Measurements from ENCODE around the gene EHBP1.

Gene EHBP1

DNA sequence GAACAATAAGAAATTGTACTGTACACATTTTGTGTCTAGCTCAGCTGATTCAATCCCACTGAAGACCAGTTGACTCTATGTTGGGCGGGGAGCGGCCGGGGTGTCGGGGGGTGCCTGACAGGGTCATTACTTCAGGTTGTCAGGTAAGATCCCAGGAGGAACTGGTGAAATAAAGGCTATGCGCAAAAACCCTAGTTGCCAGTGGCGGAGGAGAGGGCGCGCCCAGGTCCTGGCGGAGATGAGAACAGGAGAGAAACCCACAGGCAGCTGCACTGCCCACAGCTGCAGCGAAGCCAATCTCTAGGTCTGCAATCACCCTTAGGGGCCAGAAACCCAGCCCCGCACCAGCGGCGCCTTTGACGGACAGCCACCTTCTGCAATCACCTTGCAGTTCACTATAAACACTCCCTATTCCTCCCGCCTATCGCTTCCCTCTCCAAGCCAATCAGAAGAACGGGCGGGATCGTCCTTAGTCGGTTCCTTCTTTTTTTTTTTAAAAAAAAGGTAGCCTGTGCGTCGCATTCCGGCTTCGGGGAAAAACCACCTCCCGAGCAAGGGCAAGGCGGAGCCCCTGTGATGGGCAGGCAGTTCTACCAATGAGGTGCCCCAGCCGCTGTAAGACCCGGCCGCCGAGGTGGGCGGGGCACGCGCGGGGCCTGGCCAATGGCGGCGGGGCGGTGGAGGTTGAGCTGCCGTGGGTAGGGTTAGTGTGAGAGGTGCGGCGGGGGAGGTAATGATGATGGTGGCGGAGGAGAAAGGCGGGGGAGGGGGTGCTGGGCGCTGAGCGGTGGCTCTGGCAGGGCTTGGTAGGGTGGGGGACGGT lies at the start of gene EHBP1:
Gene EHBP1 (plus strand): TSS at position 707 of the 823 bp plus-strand sequence. CDS start 1,479 bp downstream, outside the sequence.
- peaks cover 2% of the 10 kb centered on the region for H3K27me3 Mint-ChIP-seq
- no peaks in the 10 kb centered on the region for H3K9me3 Mint-ChIP-seq
- H3K27ac Mint-ChIP-seq, result peak within 1 kb of the TSS; percentile 96
- peaks cover 31% of the 10 kb centered on the region for H3K4me1 Mint-ChIP-seq (ENCODE audit: low read depth)
- peaks cover 19% of the 10 kb centered on the region for H3K36me3 Mint-ChIP-seq (ENCODE audit: low read depth)
- intact Hi-C loops (cut with micrococcal nuclease), result loop anchor here (2.0 to 10.0 kb wide), 4 partner anchors 198 to 880 kb away; partner anchors contain the start of genes B3GNT2, COMMD1, MDH1 and TMEM17
- H3K4me3 Mint-ChIP-seq, result peak within 1 kb of the TSS; percentile 93

DNA sequence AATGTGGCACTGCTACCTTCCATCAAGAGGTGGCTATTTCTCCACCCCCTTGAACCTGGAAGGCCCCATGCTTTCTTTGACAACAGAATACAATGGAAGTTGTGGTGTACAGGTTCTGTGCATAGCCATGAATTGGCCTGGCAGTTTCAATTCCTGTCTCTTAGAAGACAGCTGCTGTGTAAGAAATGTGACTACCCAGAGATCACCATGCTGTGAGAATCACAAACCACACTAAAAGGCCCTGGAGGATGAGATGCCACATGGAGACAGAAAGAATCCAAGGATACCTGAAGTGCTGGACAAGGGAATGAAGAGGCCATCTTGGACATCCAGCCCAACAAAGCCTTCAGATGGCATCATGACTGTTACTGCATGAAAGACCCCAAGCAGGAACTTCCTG lies 47.7 kb upstream of the EHBP1 start:
- Mint-ChIP-seq H3K36me3 (ENCODE audit: low read depth) (no peaks in the 10 kb centered on the region), H3K9me3 (no peaks in the 10 kb centered on the region), H3K4me3 (no peak overlapping the region), H3K27me3 (no peaks in the 10 kb centered on the region), H3K27ac (no peak overlapping the region), H3K4me1 (ENCODE audit: low read depth) (peaks cover 9% of the 10 kb centered on the region)
- intact Hi-C loops (cut with micrococcal nuclease), result no loop called here

- H3K27ac Mint-ChIP-seq, result no peak overlapping the region
- H3K9me3 Mint-ChIP-seq, result no peaks in the 10 kb centered on the region
- H3K4me1 Mint-ChIP-seq (ENCODE audit: low read depth), result peaks cover 9% of the 10 kb centered on the region
- H3K27me3 Mint-ChIP-seq, result no peaks in the 10 kb centered on the region
- H3K4me3 Mint-ChIP-seq, result no peak overlapping the region
- H3K36me3 Mint-ChIP-seq (ENCODE audit: low read depth), result no peaks in the 10 kb centered on the region
- intact Hi-C loops (cut with micrococcal nuclease), result no loop called here
Measured at GRCh38 chr2:62658891-62659290, 46.6 kb upstream of the EHBP1 start.

- Mint-ChIP-seq H3K27me3 (no peaks in the 10 kb centered on the region), H3K27ac (no peak overlapping the region), H3K4me1 (ENCODE audit: low read depth) (peaks cover 9% of the 10 kb centered on the region), H3K9me3 (no peaks in the 10 kb centered on the region), H3K36me3 (ENCODE audit: low read depth) (no peaks in the 10 kb centered on the region), H3K4me3 (no peak overlapping the region)
- intact Hi-C loops (cut with micrococcal nuclease), result no loop called here
Measured at GRCh38 chr2:62660087-62660486, 45.4 kb upstream of the EHBP1 start.

- H3K36me3 Mint-ChIP-seq (ENCODE audit: low read depth), result no peaks in the 10 kb centered on the region
- H3K27ac Mint-ChIP-seq, result no peak overlapping the region
- no peak overlapping the region for H3K4me3 Mint-ChIP-seq
- H3K9me3 Mint-ChIP-seq, result no peaks in the 10 kb centered on the region
- no peaks in the 10 kb centered on the region for H3K27me3 Mint-ChIP-seq
- peaks cover 9% of the 10 kb centered on the region for H3K4me1 Mint-ChIP-seq (ENCODE audit: low read depth)
- intact Hi-C loops (cut with micrococcal nuclease), result no loop called here
Measured at GRCh38 chr2:62660582-62661262, 44.8 kb upstream of the EHBP1 start.

DNA sequence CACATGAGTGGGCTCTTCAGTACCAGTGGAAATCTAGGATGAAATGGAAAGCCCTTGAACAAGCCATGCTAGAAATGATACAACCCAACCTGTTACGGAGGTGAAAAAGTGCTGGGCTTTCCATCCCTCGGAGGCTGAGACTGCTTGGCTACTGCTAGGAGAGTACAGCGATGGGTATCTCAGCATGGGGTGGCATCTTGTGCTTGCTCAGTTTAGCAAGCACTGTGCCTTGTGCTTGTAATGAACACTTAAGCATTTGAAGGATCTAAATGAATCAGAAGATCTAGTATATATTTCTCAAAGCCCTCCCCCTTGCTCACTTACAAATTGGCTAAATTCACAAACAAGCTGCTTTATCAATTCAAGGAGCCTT lies 44.3 kb upstream of the EHBP1 start:
- Mint-ChIP-seq H3K9me3 (no peaks in the 10 kb centered on the region), H3K27ac (no peak overlapping the region), H3K4me1 (ENCODE audit: low read depth) (peaks cover 9% of the 10 kb centered on the region), H3K27me3 (no peaks in the 10 kb centered on the region), H3K4me3 (no peak overlapping the region), H3K36me3 (ENCODE audit: low read depth) (no peaks in the 10 kb centered on the region)
- intact Hi-C loops (cut with micrococcal nuclease), result no loop called here

- peaks cover 7% of the 10 kb centered on the region for H3K4me1 Mint-ChIP-seq (ENCODE audit: low read depth)
- H3K36me3 Mint-ChIP-seq (ENCODE audit: low read depth), result no peaks in the 10 kb centered on the region
- H3K27me3 Mint-ChIP-seq, result no peaks in the 10 kb centered on the region
- H3K27ac Mint-ChIP-seq, result no peak overlapping the region
- H3K9me3 Mint-ChIP-seq, result no peaks in the 10 kb centered on the region
- no peak overlapping the region for H3K4me3 Mint-ChIP-seq
- intact Hi-C loops (cut with micrococcal nuclease), result no loop called here
Measured at GRCh38 chr2:62662131-62662530, 43.4 kb upstream of the EHBP1 start.

GRCh38 chr2:62662554-62662953 lies 43.0 kb upstream of the EHBP1 start:
- Mint-ChIP-seq H3K4me3 (no peak overlapping the region), H3K27ac (no peak overlapping the region), H3K4me1 (ENCODE audit: low read depth) (peaks cover 5% of the 10 kb centered on the region), H3K27me3 (no peaks in the 10 kb centered on the region), H3K9me3 (no peaks in the 10 kb centered on the region), H3K36me3 (ENCODE audit: low read depth) (no peaks in the 10 kb centered on the region)
- intact Hi-C loops (cut with micrococcal nuclease), result no loop called here

DNA sequence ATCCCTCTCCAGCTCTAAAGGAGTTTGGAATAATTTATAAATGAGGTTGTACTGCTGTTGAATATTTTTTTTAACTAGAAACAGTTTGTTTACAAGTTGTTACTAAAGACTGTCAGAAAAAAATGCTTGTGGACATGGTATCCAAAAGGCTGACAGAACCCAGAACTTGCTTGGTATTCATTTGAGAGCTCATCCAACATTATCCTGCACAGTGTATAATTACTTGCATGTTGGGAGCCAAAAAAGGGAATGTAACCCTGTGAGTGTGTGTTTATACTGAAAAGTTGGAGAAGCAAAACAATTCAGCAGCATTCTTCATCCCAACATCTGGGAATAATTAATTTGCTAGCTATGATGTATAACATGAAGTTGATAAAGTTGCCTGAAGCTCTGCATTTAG lies 42.1 kb upstream of the EHBP1 start:
- H3K4me3 Mint-ChIP-seq, result no peak overlapping the region
- H3K27me3 Mint-ChIP-seq, result no peaks in the 10 kb centered on the region
- no peak overlapping the region for H3K27ac Mint-ChIP-seq
- peaks cover 5% of the 10 kb centered on the region for H3K4me1 Mint-ChIP-seq (ENCODE audit: low read depth)
- no peaks in the 10 kb centered on the region for H3K9me3 Mint-ChIP-seq
- intact Hi-C loops (cut with micrococcal nuclease), result no loop called here
- no peaks in the 10 kb centered on the region for H3K36me3 Mint-ChIP-seq (ENCODE audit: low read depth)

- no peaks in the 10 kb centered on the region for H3K9me3 Mint-ChIP-seq
- H3K36me3 Mint-ChIP-seq (ENCODE audit: low read depth), result no peaks in the 10 kb centered on the region
- no peaks in the 10 kb centered on the region for H3K27me3 Mint-ChIP-seq
- H3K4me1 Mint-ChIP-seq (ENCODE audit: low read depth), result peaks cover 5% of the 10 kb centered on the region
- intact Hi-C loops (cut with micrococcal nuclease), result no loop called here
- no peak overlapping the region for H3K27ac Mint-ChIP-seq
- H3K4me3 Mint-ChIP-seq, result no peak overlapping the region
Measured at GRCh38 chr2:62663920-62664795, 41.4 kb upstream of the EHBP1 start.

DNA sequence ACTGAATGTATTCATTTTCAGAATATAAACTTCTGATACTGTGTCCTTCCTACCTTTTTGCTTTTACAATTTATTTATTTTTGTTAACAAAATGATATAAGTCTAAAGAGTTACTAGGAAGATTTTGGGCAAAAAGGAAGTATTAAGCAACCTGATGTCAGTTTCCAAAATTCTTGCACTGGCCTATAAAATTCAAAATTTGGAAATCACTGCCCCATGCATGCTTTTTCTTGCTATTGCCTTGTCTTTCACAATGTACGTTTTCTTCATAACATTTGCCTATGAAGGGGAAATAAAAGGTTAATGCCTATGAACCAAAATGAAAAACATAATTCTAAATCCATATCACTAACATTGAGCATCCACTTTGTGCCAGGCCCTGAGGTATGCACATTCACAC lies 40.1 kb upstream of the EHBP1 start:
- intact Hi-C loops (cut with micrococcal nuclease), result no loop called here
- H3K27ac Mint-ChIP-seq, result no peak overlapping the region
- H3K4me3 Mint-ChIP-seq, result no peak overlapping the region
- H3K36me3 Mint-ChIP-seq (ENCODE audit: low read depth), result no peaks in the 10 kb centered on the region
- H3K4me1 Mint-ChIP-seq (ENCODE audit: low read depth), result no peaks in the 10 kb centered on the region
- no peaks in the 10 kb centered on the region for H3K9me3 Mint-ChIP-seq
- no peaks in the 10 kb centered on the region for H3K27me3 Mint-ChIP-seq

DNA sequence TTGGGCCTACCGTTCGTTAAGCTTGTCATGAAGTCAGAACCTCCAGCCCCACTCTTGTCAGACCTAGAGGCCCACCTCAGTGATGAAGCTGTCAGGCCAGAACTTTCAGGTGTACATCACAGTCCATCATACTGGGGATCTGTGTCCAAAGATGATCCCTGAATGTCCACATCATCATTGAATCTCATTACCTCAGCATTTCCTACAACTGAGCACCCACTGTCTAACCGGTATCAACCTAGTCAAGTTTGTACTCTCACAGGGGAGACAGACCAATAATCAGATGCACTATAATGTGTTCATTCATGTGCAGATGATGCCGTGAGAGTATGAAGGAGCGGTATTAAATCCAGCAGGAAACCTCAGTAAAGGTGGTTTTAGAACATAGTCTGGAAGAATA lies 36.3 kb upstream of the EHBP1 start:
- Mint-ChIP-seq H3K36me3 (ENCODE audit: low read depth) (no peaks in the 10 kb centered on the region), H3K27me3 (no peaks in the 10 kb centered on the region), H3K9me3 (no peaks in the 10 kb centered on the region), H3K27ac (no peak overlapping the region), H3K4me1 (ENCODE audit: low read depth) (no peaks in the 10 kb centered on the region), H3K4me3 (no peak overlapping the region)
- intact Hi-C loops (cut with micrococcal nuclease), result no loop called here

GRCh38 chr2:62672601-62673000 lies 32.9 kb upstream of the EHBP1 start:
- Mint-ChIP-seq H3K4me3 (no peak overlapping the region), H3K4me1 (ENCODE audit: low read depth) (no peaks in the 10 kb centered on the region), H3K27me3 (no peaks in the 10 kb centered on the region), H3K9me3 (no peaks in the 10 kb centered on the region), H3K27ac (no peak overlapping the region), H3K36me3 (ENCODE audit: low read depth) (no peaks in the 10 kb centered on the region)
- intact Hi-C loops (cut with micrococcal nuclease), result no loop called here

- Mint-ChIP-seq H3K27me3 (no peaks in the 10 kb centered on the region), H3K4me1 (ENCODE audit: low read depth) (no peaks in the 10 kb centered on the region)
Measured at GRCh38 chr2:62675062-62675461, 30.5 kb upstream of the EHBP1 start.

More at GRCh38 chr2:62675062-62675461, 30.5 kb upstream of the EHBP1 start:
- H3K4me3 Mint-ChIP-seq, result no peak overlapping the region
- no peaks in the 10 kb centered on the region for H3K9me3 Mint-ChIP-seq
- no peaks in the 10 kb centered on the region for H3K36me3 Mint-ChIP-seq (ENCODE audit: low read depth)
- H3K27ac Mint-ChIP-seq, result no peak overlapping the region
- intact Hi-C loops (cut with micrococcal nuclease), result no loop called here

Data from dendritic cell treated with granulocyte-macrophage colony-stimulating factor and Interleukin-4, amounts not matched to agents 40 ng/mL and 50 ng/mL, for 4 days (primary cell).